HUES64 (cell line): Measurements from ENCODE around the gene S1PR2.
A peak's percentile ranks its signal among the peaks of the same experiment; 100 is the strongest.

Source experiments
- H3K27ac ChIP-seq: 2 replicates; pipeline ENCODE4 v1.7.0; 2013; ENCODE audit warnings: low read depth, low read length, inconsistent platforms
- H3K27me3 ChIP-seq: 2 replicates; pipeline ENCODE4 v1.6.1; 2013; ENCODE audit warnings: mild to moderate bottlenecking, low read length; ENCODE audit not compliant: insufficient read depth
- H3K36me3 ChIP-seq: 2 replicates; pipeline ENCODE4 v1.6.1; 2013; ENCODE audit warnings: mild to moderate bottlenecking, low read length; ENCODE audit not compliant: insufficient read depth
- H3K4me1 ChIP-seq: 2 replicates; pipeline ENCODE4 v1.6.1; 2013; ENCODE audit warnings: mild to moderate bottlenecking, low read length, moderate library complexity; ENCODE audit not compliant: insufficient read depth
- H3K4me3 ChIP-seq: 2 replicates; pipeline ENCODE4 v1.5.1; 2013; ENCODE audit warnings: mild to moderate bottlenecking, low read length, moderate library complexity
- H3K9ac ChIP-seq: 2 replicates; pipeline ENCODE4 v1.6.1; 2013; ENCODE audit warnings: mild to moderate bottlenecking, low read depth, low read length
- H3K9me3 ChIP-seq: 2 replicates; pipeline ENCODE4 v1.6.1; 2013; ENCODE audit warnings: low read depth, low read length; ENCODE audit not compliant: insufficient read depth
- WGBS: fragments of 150-250, 120-280 bp; methylation state at CpG from one replicate; pipeline ENCODE4 v1.1.7; 2013; ENCODE audit warnings: missing lambda C conversion rate; 5-methylcytosine and 5-hydroxymethylcytosine counted together

Gene S1PR2

DNA sequence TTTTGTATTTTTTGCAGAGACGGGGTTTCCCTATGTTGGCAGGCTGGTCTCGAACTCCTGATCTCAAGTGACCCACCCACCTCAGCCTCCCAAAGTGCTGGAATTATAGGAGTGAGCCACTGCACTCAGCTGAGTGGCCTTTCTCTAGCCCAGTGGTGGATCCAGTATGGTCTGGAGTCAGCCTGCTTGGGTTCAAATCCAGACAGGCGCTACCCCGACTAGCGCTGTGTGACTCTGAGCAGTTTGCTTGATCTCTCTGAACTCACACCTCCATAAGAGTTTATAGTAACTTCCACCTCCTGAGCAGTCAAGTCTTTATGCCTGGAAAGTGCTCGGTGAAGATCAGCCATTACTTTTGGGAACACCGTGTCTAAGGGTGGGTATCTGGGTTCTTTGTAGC is 10.4 kb downstream of the S1PR2 start:
- Histone ChIP-seq H3K9me3 (no peaks in the 10 kb centered on the region), H3K27ac (no peak overlapping the region; the same call in 1 of the 2 replicates), H3K4me3 (no peak overlapping the region), H3K4me1 (no peaks in the 10 kb centered on the region), H3K27me3 (no peaks in the 10 kb centered on the region), H3K9ac (no peak overlapping the region), H3K36me3 (peaks cover 9% of the 10 kb centered on the region; the same call in 1 of the 2 replicates)
- WGBS: 96% methylated on average over 5 of the region's 7 CpGs

DNA sequence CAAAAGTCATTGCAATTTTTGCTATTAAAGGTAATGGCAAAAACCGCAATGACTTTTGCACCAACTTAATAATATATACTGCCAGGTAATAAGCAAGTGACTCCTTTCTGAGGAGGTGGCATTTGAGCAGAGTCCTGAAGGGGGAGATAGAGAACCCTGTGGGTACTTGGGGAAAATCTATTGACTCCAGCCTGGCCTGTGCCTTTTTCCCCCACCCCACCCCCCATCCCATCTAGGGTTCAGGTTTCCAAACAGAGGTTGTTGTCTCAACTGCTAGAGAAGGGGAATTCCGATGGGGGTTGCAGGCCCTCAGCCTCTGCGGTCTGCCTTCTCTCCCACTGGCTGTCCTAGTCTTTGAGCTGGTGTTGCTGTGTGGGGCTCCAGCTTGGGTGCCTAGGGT is 11.5 kb downstream of the S1PR2 start:
- H3K4me3 ChIP-seq: no peak overlapping the region
- no peaks in the 10 kb centered on the region for H3K4me1 ChIP-seq
- peak overlapping the region; percentile 60; the same call in 1 of the 2 replicates for H3K27ac ChIP-seq
- H3K27me3 ChIP-seq: no peaks in the 10 kb centered on the region
- H3K9me3 ChIP-seq: no peaks in the 10 kb centered on the region
- H3K36me3 ChIP-seq: peaks cover 9% of the 10 kb centered on the region; the same call in 1 of the 2 replicates
- WGBS: 64% methylated on average over 2 of the region's 3 CpGs
- peak overlapping the region; percentile 44; the same call in 1 of the 2 replicates for H3K9ac ChIP-seq

DNA sequence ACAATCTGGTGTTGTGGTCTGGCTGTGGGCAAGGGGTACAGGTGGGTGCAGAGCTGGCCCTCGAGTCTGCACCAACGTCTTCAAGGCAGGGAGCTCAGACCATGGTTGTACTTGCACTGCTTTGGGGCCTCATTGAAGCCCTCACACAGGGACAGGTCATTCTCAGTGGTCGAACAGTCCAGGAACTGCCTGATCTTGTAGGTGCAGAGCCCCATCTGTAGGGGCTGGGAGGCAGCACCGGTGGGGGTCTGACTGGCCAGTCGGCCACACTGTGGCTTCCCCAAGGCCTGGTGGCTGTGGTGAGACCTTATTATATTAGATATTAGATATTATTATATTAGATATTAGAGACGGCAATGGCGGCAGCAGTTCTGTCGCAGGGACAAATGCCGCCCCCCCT is 14.0 kb downstream of the S1PR2 start:
- no peak overlapping the region for H3K27ac ChIP-seq
- no peak overlapping the region for H3K4me3 ChIP-seq
- WGBS: 94% methylated on average over 9 of the region's 9 CpGs
- H3K4me1 ChIP-seq: no peaks in the 10 kb centered on the region
- H3K36me3 ChIP-seq: no peaks in the 10 kb centered on the region
- H3K9me3 ChIP-seq: no peaks in the 10 kb centered on the region
- no peaks in the 10 kb centered on the region for H3K27me3 ChIP-seq
- H3K9ac ChIP-seq: no peak overlapping the region

DNA sequence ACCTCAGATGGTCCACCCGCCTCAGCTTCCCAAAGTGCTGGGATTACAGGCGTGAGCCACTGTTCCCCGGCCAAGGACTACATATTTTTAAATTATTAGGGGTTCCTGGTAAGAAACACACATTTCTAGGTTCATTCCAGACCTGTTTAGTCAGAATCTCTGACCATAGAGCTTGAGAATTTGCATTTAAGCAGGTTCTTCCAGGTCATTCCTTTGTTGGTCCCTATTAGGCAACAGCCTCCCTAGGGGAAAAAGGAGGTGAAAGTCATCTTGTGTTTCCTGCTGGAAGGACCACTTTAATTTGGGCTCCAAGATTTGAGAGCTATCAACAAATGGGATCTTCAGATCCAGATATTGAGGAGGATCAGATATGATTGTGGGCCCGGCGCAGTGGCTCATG is 16.3 kb downstream of the S1PR2 start:
- WGBS: 91% methylated on average over 5 of the region's 5 CpGs
- Histone ChIP-seq H3K4me3 (no peak overlapping the region), H3K27me3 (no peaks in the 10 kb centered on the region), H3K9ac (no peak overlapping the region), H3K27ac (no peak overlapping the region), H3K36me3 (no peaks in the 10 kb centered on the region), H3K9me3 (no peaks in the 10 kb centered on the region), H3K4me1 (no peaks in the 10 kb centered on the region)

DNA sequence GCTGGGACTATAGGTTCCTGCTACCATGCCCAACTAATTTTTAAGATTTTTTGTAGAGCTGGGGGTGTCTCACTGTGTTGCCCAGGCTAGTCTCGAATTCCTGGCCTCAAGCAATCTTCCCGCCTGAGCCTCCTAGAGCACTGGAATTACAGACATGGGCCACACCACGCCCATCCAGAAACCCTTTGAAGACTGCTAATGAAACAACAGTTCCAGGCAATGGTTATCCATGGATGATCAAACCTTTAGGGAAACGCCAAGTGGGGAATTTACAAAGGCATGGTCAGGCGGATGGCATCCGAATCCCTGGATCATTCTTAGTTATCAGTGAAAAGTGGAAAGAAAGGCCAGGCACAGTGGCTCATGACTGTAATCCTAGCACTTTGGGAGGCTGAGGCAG is 19.4 kb downstream of the S1PR2 start:
- Histone ChIP-seq H3K4me1 (peaks cover 3% of the 10 kb centered on the region; the same call in 1 of the 2 replicates), H3K4me3 (no peak overlapping the region), H3K9ac (no peak overlapping the region), H3K9me3 (no peaks in the 10 kb centered on the region), H3K36me3 (no peaks in the 10 kb centered on the region), H3K27ac (no peak overlapping the region), H3K27me3 (no peaks in the 10 kb centered on the region)
- WGBS: 91% methylated on average over 6 of the region's 6 CpGs

DNA sequence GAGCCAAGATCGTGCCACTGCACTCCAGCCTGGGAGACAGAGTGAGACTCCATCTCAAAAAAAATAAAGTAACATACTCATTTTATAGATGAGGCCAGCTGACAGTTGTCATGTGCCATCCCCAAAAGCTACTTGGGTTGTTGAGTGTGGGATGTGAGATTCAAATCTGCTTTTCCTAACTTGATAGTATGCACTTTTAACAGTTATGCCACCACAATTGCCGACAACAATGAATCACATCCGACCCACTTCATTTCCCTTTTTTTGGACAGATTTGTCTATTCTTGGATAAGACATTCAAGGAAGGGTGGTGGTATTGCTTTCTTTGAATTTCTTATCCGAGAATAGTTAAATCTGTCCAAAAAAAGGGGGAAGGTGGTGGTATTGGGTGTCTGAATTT is 20.1 kb downstream of the S1PR2 start:
- H3K36me3 ChIP-seq: no peaks in the 10 kb centered on the region
- 94% methylated on average over 4 of the region's 4 CpGs for WGBS

DNA sequence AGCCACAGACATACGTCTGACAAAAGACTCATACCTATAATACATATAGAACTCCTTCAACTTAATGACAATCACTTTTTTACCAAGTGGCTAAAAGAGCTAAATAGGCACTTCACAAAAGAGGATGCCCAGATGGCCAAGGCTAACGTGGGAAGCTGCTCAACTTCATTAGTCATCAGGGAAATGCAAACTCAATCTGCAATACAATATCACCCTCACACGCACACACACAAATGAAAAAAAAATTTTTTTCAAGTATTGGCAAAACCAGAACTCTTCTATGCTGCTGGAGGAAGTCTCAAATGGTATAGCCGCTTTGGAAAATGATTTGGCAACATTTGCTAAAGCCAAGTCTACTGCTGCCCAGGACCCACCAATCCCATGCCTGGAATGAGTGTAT is 21.8 kb downstream of the S1PR2 start:
- no peaks in the 10 kb centered on the region for H3K36me3 ChIP-seq
- no peaks in the 10 kb centered on the region for H3K9me3 ChIP-seq
- H3K4me3 ChIP-seq: no peak overlapping the region
- peaks cover 3% of the 10 kb centered on the region; the same call in 1 of the 2 replicates for H3K4me1 ChIP-seq
- no peak overlapping the region for H3K27ac ChIP-seq
- no peaks in the 10 kb centered on the region for H3K27me3 ChIP-seq
- WGBS: 62% methylated on average over 4 of the region's 4 CpGs
- H3K9ac ChIP-seq: no peak overlapping the region

More for the DNA sequence above, 20.1 kb downstream of the S1PR2 start:
- Histone ChIP-seq H3K9me3 (no peaks in the 10 kb centered on the region), H3K9ac (no peak overlapping the region), H3K27ac (no peak overlapping the region), H3K27me3 (no peaks in the 10 kb centered on the region), H3K4me3 (no peak overlapping the region), H3K4me1 (peaks cover 3% of the 10 kb centered on the region; the same call in 1 of the 2 replicates)

DNA sequence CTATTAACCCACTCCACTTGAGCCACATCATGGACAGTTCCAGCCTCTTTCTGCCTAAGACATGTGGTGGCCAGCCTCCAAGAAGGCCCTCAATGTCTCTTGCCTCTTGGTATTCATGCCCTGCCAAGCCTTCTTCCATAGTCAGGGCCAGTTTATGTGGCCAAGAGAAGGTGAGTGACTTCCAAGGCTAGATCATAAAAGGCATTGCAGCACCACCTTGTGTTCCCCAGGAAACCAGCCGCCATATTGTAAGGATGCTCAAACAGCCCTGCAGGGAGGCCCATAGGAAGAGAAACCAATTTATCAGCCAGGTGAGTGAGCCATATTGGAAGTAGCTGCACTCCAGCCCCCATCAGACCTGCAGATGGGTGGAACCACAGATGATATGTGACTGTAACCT is 24.1 kb downstream of the S1PR2 start:
- no peak overlapping the region for H3K27ac ChIP-seq
- no peaks in the 10 kb centered on the region for H3K9me3 ChIP-seq
- 94% methylated on average over 1 of the region's 1 CpG for WGBS

DNA sequence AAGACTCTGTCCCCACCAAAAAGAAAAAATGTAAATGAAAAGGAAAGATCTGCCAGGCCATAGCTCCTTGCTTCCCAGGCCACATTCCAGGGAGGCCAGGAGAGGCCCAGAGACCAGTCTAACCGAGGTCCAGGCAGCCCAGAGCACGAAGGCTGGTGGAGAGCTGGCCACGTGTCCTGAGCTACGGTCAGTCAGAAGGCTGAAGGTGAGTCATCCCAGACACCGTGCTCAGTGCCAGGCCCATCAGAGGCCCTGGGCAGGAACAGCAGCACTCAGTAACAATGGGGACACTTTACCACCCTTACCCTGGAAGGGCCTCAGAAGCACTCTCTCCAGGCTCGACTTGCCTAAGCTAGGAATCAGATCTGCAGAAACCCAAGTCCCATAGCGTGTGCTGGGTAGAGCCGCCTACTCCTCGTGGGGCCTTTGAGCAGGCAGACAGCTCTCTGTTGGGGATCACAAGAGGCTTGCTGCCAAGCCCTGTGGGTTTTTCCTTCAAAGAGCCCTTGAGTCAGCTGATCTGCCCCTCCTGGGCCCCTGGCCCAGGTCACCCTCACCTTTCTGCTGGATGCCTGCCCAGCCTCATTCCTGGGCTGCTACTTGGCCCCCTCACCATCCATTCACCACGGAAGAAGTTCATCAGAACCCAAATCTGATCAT is 24.8 kb downstream of the S1PR2 start:
- WGBS: 87% methylated on average over 10 of the region's 10 CpGs
- no peaks in the 10 kb centered on the region for H3K27me3 ChIP-seq
- no peak overlapping the region for H3K9ac ChIP-seq

More for the DNA sequence above, 24.1 kb downstream of the S1PR2 start:
- H3K4me3 ChIP-seq: no peak overlapping the region
- H3K27me3 ChIP-seq: no peaks in the 10 kb centered on the region
- peaks cover 3% of the 10 kb centered on the region; the same call in 1 of the 2 replicates for H3K4me1 ChIP-seq
- H3K9ac ChIP-seq: no peak overlapping the region
- no peaks in the 10 kb centered on the region for H3K36me3 ChIP-seq

DNA sequence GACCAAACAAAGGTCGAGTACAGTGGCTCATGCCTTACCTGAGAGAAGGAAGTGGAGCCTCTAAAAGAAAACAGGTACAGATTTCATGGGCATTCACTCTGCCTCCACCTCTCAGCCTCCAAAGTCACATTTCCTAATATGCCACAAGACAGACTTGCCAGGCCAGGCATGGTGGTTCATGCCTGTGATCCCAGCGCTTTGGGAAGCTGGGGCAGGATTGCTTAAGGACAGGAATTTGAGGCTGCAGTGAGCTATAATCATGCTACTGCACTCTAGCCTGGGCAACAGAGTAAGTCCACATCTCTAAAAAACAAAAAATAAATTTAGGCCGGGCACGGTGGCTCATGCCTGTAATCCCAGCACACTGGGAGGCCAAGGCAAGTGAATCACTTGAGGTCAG is 25.5 kb downstream of the S1PR2 start:
- Histone ChIP-seq H3K4me1 (peaks cover 3% of the 10 kb centered on the region; the same call in 1 of the 2 replicates), H3K27ac (no peak overlapping the region)
- WGBS: 87% methylated on average over 4 of the region's 4 CpGs

More for the DNA sequence above, 24.8 kb downstream of the S1PR2 start:
- peaks cover 3% of the 10 kb centered on the region; the same call in 1 of the 2 replicates for H3K4me1 ChIP-seq
- H3K9me3 ChIP-seq: no peaks in the 10 kb centered on the region
- no peaks in the 10 kb centered on the region for H3K36me3 ChIP-seq
- H3K4me3 ChIP-seq: no peak overlapping the region
- no peak overlapping the region for H3K27ac ChIP-seq

DNA sequence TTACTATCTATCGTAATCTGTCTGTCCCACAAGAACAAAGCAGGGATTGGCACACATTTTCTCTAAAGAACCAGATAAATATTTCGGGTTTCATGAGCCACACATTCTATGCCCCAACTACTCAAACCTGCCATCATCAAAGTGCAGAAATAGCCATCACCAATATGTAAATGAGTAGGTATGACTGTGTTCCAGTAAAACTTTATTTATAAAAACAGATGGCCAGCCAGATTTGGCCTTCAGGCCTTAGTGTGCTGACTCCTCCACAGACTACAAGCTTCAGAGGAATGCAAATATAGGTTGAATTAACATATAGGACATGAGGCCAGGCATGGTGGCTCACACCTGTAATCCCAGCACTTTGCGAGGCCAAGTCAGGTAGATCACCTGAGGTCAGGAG is 27.4 kb downstream of the S1PR2 start:
- Histone ChIP-seq H3K36me3 (no peaks in the 10 kb centered on the region), H3K9me3 (no peaks in the 10 kb centered on the region), H3K9ac (no peak overlapping the region), H3K27ac (no peak overlapping the region), H3K27me3 (no peaks in the 10 kb centered on the region), H3K4me1 (no peaks in the 10 kb centered on the region), H3K4me3 (no peak overlapping the region)
- WGBS: 85% methylated on average over 3 of the region's 3 CpGs

More for the DNA sequence above, 25.5 kb downstream of the S1PR2 start:
- H3K36me3 ChIP-seq: no peaks in the 10 kb centered on the region
- no peak overlapping the region for H3K4me3 ChIP-seq
- H3K27me3 ChIP-seq: no peaks in the 10 kb centered on the region
- H3K9ac ChIP-seq: no peak overlapping the region
- H3K9me3 ChIP-seq: no peaks in the 10 kb centered on the region
